ENCODE data around the gene GSG1L.

GSG1L gene

DNA sequence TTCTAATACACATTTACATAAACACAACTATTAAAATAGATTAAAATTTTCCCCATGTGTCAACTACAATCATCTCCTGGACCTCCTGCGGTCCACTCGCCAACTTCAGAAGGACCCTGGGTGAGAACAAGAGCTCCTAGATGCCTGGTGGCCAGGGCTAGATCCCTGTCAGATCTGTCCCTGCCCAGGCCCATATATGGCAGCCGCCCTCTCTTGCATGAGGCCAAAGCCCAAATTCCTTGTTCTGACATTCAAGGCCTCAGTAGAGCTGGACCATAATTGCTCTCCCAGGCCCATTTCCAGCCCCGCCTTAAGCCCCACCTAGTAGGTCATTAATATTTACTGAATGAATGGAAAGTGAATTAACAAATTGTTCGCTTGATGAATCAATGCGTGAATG, 275.8 kb downstream of the GSG1L start:
- H3K4me3 ChIP-seq (ENCODE audit: low read length in 2 of 2): no peak overlapping the region
- H3K9ac ChIP-seq (ENCODE audit: low read depth, low read length, poor library complexity): peak overlapping the region; percentile 13
- H2BK12ac ChIP-seq (ENCODE audit: low read length): no peak overlapping the region
- DNase-seq (ENCODE audit: low spot score): no peak
- H3K14ac ChIP-seq (ENCODE audit: low read length): no peak overlapping the region
- no peaks in the 10 kb centered on the region for H3K9me3 ChIP-seq (replicated peaks in 1 of 2; ENCODE audit: control insufficient read depth in 2 of 2, insufficient read depth in 1 of 2, low read depth in 1 of 2, low read length in 2 of 2)
- peaks cover 1% of the 10 kb centered on the region for H3K79me1 ChIP-seq (ENCODE audit: low read depth, low read length)
- peaks cover 0 to 3% of the 10 kb centered on the region in 2 donors for H3K4me1 ChIP-seq (ENCODE audit: control insufficient read depth in 2 of 2, insufficient read depth in 1 of 2, low read depth in 1 of 2, low read length in 2 of 2)
- H3K27me3 ChIP-seq (ENCODE audit: control insufficient read depth in 3 of 3, insufficient read depth in 3 of 3, low read depth in 1 of 3, low read length in 3 of 3): peaks cover 0 to 2% (median 0%) of the 10 kb centered on the region in 3 experiments
- no peak overlapping the region for H3K4me2 ChIP-seq (ENCODE audit: insufficient read depth, low read length, poor library complexity, severe bottlenecking)
- H4K91ac ChIP-seq (ENCODE audit: low read depth, low read length, poor library complexity): no peak overlapping the region
- H2AFZ ChIP-seq (ENCODE audit: low read length): no peak overlapping the region
- no peak overlapping the region for H3K27ac ChIP-seq (replicated peaks; ENCODE audit: low read length)
- no peak overlapping the region for H3K23ac ChIP-seq (ENCODE audit: low read depth, low read length, poor library complexity)
- no peak overlapping the region for H2AK5ac ChIP-seq (ENCODE audit: low read depth, low read length)
- no peak overlapping the region for H4K8ac ChIP-seq (ENCODE audit: low read depth, low read length)
- no peak overlapping the region for H3K4ac ChIP-seq (ENCODE audit: low read length)
- no peak overlapping the region for H2BK120ac ChIP-seq (ENCODE audit: low read depth, low read length)
- no CpG with 5 or more reads among the region's 6 CpGs for WGBS, 2 donors (ENCODE audit: extremely low coverage in 2 of 2, insufficient read length in 2 of 2, insufficient replicate concordance in 1 of 2)
- H2BK15ac ChIP-seq (ENCODE audit: low read length): no peak overlapping the region
- H3K18ac ChIP-seq (ENCODE audit: low read length): no peak overlapping the region
- no peak overlapping the region for H2BK5ac ChIP-seq (ENCODE audit: low read length)
- H3K36me3 ChIP-seq (replicated peaks in 1 of 2; ENCODE audit: control insufficient read depth in 2 of 2, insufficient read depth in 2 of 2, low read length in 2 of 2): no peaks in the 10 kb centered on the region

DNA sequence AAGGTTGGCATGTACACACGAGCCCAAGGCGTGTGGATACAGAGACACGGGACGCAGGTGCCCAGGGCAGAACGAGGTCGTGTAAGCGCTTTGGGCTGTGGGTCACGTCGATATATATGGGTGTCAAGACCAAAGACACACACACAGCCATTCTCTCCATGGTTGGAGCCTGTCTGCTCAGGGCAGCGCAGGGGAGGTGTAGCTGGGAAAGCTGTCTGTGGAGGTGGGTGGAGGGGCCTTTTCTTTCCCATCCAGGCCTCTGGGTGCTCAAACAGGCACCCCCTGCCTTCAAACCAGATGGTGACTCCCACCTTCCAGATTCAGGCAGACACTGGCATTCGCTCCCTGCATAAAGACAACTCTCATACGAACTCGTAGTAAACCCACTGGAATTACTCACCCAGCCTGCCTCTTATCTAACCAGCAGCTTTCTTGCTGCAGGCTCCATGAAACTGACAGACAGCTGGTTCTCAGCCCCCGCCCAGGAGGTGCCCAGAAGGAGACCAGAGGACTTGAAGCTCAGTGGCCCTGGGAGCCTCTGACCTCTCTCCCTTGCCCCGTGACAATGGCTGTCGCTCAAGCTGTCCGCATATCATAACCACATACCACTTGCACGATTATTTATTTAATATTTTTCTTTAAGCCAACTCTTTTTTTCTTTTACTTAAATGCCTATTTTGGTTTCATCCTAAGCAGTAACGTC, 276.4 kb downstream of the GSG1L start:
- no CpG with 5 or more reads among the region's 19 CpGs for WGBS, 2 donors (ENCODE audit: extremely low coverage in 2 of 2, insufficient read length in 2 of 2, insufficient replicate concordance in 1 of 2)
- no peaks in the 10 kb centered on the region for H3K27me3 ChIP-seq (ENCODE audit: control insufficient read depth in 3 of 3, insufficient read depth in 3 of 3, low read depth in 1 of 3, low read length in 3 of 3)
- H3K79me1 ChIP-seq (ENCODE audit: low read depth, low read length): peaks cover 1% of the 10 kb centered on the region

GRCh38 chr16:27786221-27786922, 277.1 kb downstream of the GSG1L start:
- Histone ChIP-seq H3K36me3 (replicated peaks in 1 of 2; ENCODE audit: control insufficient read depth in 2 of 2, insufficient read depth in 2 of 2, low read length in 2 of 2) (no peaks in the 10 kb centered on the region), H2BK120ac (ENCODE audit: low read depth, low read length) (no peak overlapping the region), H3K9ac (ENCODE audit: low read depth, low read length, poor library complexity) (no peak overlapping the region), H3K4me3 (ENCODE audit: low read length in 2 of 2) (peak overlapping the region in 1 of 2 donors; percentile 9), H3K4me1 (ENCODE audit: control insufficient read depth in 2 of 2, insufficient read depth in 1 of 2, low read depth in 1 of 2, low read length in 2 of 2) (peaks cover 0 to 3% of the 10 kb centered on the region in 2 donors), H3K14ac (ENCODE audit: low read length) (peak overlapping the region; percentile 85), H3K18ac (ENCODE audit: low read length) (no peak overlapping the region), H3K79me1 (ENCODE audit: low read depth, low read length) (peaks cover 1% of the 10 kb centered on the region), H2BK15ac (ENCODE audit: low read length) (no peak overlapping the region), H3K4ac (ENCODE audit: low read length) (no peak overlapping the region), H4K8ac (ENCODE audit: low read depth, low read length) (no peak overlapping the region), H2AK5ac (ENCODE audit: low read depth, low read length) (no peak overlapping the region), H4K91ac (ENCODE audit: low read depth, low read length, poor library complexity) (no peak overlapping the region), H3K4me2 (ENCODE audit: insufficient read depth, low read length, poor library complexity, severe bottlenecking) (no peak overlapping the region), H3K23ac (ENCODE audit: low read depth, low read length, poor library complexity) (no peak overlapping the region), H2AFZ (ENCODE audit: low read length) (no peak overlapping the region), H3K27me3 (ENCODE audit: control insufficient read depth in 3 of 3, insufficient read depth in 3 of 3, low read depth in 1 of 3, low read length in 3 of 3) (no peaks in the 10 kb centered on the region), H3K27ac (replicated peaks; ENCODE audit: low read length) (no peak overlapping the region), H2BK5ac (ENCODE audit: low read length) (no peak overlapping the region), H2BK12ac (ENCODE audit: low read length) (no peak overlapping the region), H3K9me3 (replicated peaks in 1 of 2; ENCODE audit: control insufficient read depth in 2 of 2, insufficient read depth in 1 of 2, low read depth in 1 of 2, low read length in 2 of 2) (no peaks in the 10 kb centered on the region)
- no peak for DNase-seq (ENCODE audit: low spot score)
- no CpG with 5 or more reads among the region's 16 CpGs for WGBS, 2 donors (ENCODE audit: extremely low coverage in 2 of 2, insufficient read length in 2 of 2, insufficient replicate concordance in 1 of 2)

More for the DNA sequence above, 276.4 kb downstream of the GSG1L start:
- no peak overlapping the region for H3K9ac ChIP-seq (ENCODE audit: low read depth, low read length, poor library complexity)
- peak overlapping the region; percentile 2 for H2AK5ac ChIP-seq (ENCODE audit: low read depth, low read length)
- no peak overlapping the region for H2BK12ac ChIP-seq (ENCODE audit: low read length)
- H4K91ac ChIP-seq (ENCODE audit: low read depth, low read length, poor library complexity): no peak overlapping the region
- peak overlapping the region; percentile 33 for H3K18ac ChIP-seq (ENCODE audit: low read length)
- H3K4ac ChIP-seq (ENCODE audit: low read length): no peak overlapping the region
- no peak overlapping the region for H3K27ac ChIP-seq (replicated peaks; ENCODE audit: low read length)
- H3K4me1 ChIP-seq (ENCODE audit: control insufficient read depth in 2 of 2, insufficient read depth in 1 of 2, low read depth in 1 of 2, low read length in 2 of 2): peaks cover 0 to 3% of the 10 kb centered on the region in 2 donors
- peak overlapping the region; percentile 85 for H3K14ac ChIP-seq (ENCODE audit: low read length)
- H3K23ac ChIP-seq (ENCODE audit: low read depth, low read length, poor library complexity): no peak overlapping the region
- no peak overlapping the region for H2BK120ac ChIP-seq (ENCODE audit: low read depth, low read length)
- no peaks in the 10 kb centered on the region for H3K36me3 ChIP-seq (replicated peaks in 1 of 2; ENCODE audit: control insufficient read depth in 2 of 2, insufficient read depth in 2 of 2, low read length in 2 of 2)
- H3K9me3 ChIP-seq (replicated peaks in 1 of 2; ENCODE audit: control insufficient read depth in 2 of 2, insufficient read depth in 1 of 2, low read depth in 1 of 2, low read length in 2 of 2): no peaks in the 10 kb centered on the region
- H2BK5ac ChIP-seq (ENCODE audit: low read length): no peak overlapping the region
- H3K4me3 ChIP-seq (ENCODE audit: low read length in 2 of 2): no peak overlapping the region
- no peak overlapping the region for H2AFZ ChIP-seq (ENCODE audit: low read length)
- no peak overlapping the region for H2BK15ac ChIP-seq (ENCODE audit: low read length)
- DNase-seq (ENCODE audit: low spot score): no peak
- no peak overlapping the region for H3K4me2 ChIP-seq (ENCODE audit: insufficient read depth, low read length, poor library complexity, severe bottlenecking)
- peak overlapping the region; percentile 74 for H4K8ac ChIP-seq (ENCODE audit: low read depth, low read length)

- H2BK5ac ChIP-seq (ENCODE audit: low read length): no peak overlapping the region
These were observed 278.2 kb downstream of the GSG1L start for GRCh38 chr16:27785307-27785678.

More at GRCh38 chr16:27785307-27785678, 278.2 kb downstream of the GSG1L start:
- no peak overlapping the region for H3K4ac ChIP-seq (ENCODE audit: low read length)
- no peak overlapping the region for H3K14ac ChIP-seq (ENCODE audit: low read length)
- H2AFZ ChIP-seq (ENCODE audit: low read length): peak overlapping the region; percentile 11
- no peak overlapping the region for H3K18ac ChIP-seq (ENCODE audit: low read length)
- no peaks in the 10 kb centered on the region for H3K27me3 ChIP-seq (ENCODE audit: control insufficient read depth in 3 of 3, insufficient read depth in 3 of 3, low read depth in 1 of 3, low read length in 3 of 3)
- no peak overlapping the region for H3K4me2 ChIP-seq (ENCODE audit: insufficient read depth, low read length, poor library complexity, severe bottlenecking)
- H4K8ac ChIP-seq (ENCODE audit: low read depth, low read length): no peak overlapping the region
- no peak overlapping the region for H3K23ac ChIP-seq (ENCODE audit: low read depth, low read length, poor library complexity)
- no peak overlapping the region for H2BK120ac ChIP-seq (ENCODE audit: low read depth, low read length)
- H3K4me3 ChIP-seq (ENCODE audit: low read length in 2 of 2): no peak overlapping the region
- H2AK5ac ChIP-seq (ENCODE audit: low read depth, low read length): no peak overlapping the region
- H3K9me3 ChIP-seq (replicated peaks in 1 of 2; ENCODE audit: control insufficient read depth in 2 of 2, insufficient read depth in 1 of 2, low read depth in 1 of 2, low read length in 2 of 2): no peaks in the 10 kb centered on the region
- H3K4me1 ChIP-seq (ENCODE audit: control insufficient read depth in 2 of 2, insufficient read depth in 1 of 2, low read depth in 1 of 2, low read length in 2 of 2): peaks cover 8 to 9% of the 10 kb centered on the region in 2 donors
- H3K79me1 ChIP-seq (ENCODE audit: low read depth, low read length): peaks cover 1% of the 10 kb centered on the region
- H2BK15ac ChIP-seq (ENCODE audit: low read length): no peak overlapping the region
- WGBS, 2 donors (ENCODE audit: extremely low coverage in 2 of 2, insufficient read length in 2 of 2, insufficient replicate concordance in 1 of 2): no CpG with 5 or more reads among the region's 7 CpGs
- no peak for DNase-seq (ENCODE audit: low spot score)
- H3K9ac ChIP-seq (ENCODE audit: low read depth, low read length, poor library complexity): no peak overlapping the region
- H2BK12ac ChIP-seq (ENCODE audit: low read length): no peak overlapping the region
- H4K91ac ChIP-seq (ENCODE audit: low read depth, low read length, poor library complexity): no peak overlapping the region
- no peak overlapping the region for H3K27ac ChIP-seq (replicated peaks; ENCODE audit: low read length)
- no peaks in the 10 kb centered on the region for H3K36me3 ChIP-seq (replicated peaks in 1 of 2; ENCODE audit: control insufficient read depth in 2 of 2, insufficient read depth in 2 of 2, low read length in 2 of 2)
